GM18867 (cell line): ENCODE data around the gene ZNF365.
"Not testable (repeated sequence)": the region's sequence is repeated elsewhere in the genome, so short reads cannot be mapped to it uniquely, and the experiment has no call there.

Source experiments
- ATAC-seq: cut with Tn5 transposase; IDR thresholded peaks from one replicate; pipeline ENCODE4 v1.9.1; 2021; ENCODE audit warnings: mild to moderate bottlenecking, moderate library complexity; ENCODE audit not compliant: unreplicated experiment

Gene ZNF365

GRCh38 chr10:62373995-62374861 lies at the start of gene ZNF365:
TSS of gene ZNF365 (plus strand) at chr10:62374369. CDS start at chr10:62376194, 1,825 bp downstream.
- ATAC-seq, result no peak

GRCh38 chr10:62326176-62326575 lies 48.0 kb upstream of the ZNF365 start:
- ATAC-seq, result no peak

- no peak for ATAC-seq
These were observed 46.3 kb upstream of the ZNF365 start for GRCh38 chr10:62327885-62328284.

- no peak for ATAC-seq
These were observed 44.0 kb upstream of the ZNF365 start for GRCh38 chr10:62330213-62330612.

- ATAC-seq, result no peak
These were observed 41.8 kb upstream of the ZNF365 start for GRCh38 chr10:62332406-62332805.

- ATAC-seq, result no peak
These were observed 40.9 kb upstream of the ZNF365 start for GRCh38 chr10:62333135-62333889.

- no peak for ATAC-seq
These were observed 40.0 kb upstream of the ZNF365 start for GRCh38 chr10:62333988-62334682.

GRCh38 chr10:62335326-62335725 lies 38.8 kb upstream of the ZNF365 start:
- ATAC-seq, result no peak

GRCh38 chr10:62336404-62336803 lies 37.8 kb upstream of the ZNF365 start:
- no peak for ATAC-seq

- no peak for ATAC-seq
These were observed 32.8 kb upstream of the ZNF365 start for GRCh38 chr10:62341419-62341818.

GRCh38 chr10:62343000-62343399 lies 31.2 kb upstream of the ZNF365 start:
- no peak for ATAC-seq

- no peak for ATAC-seq
These were observed 26.1 kb upstream of the ZNF365 start for GRCh38 chr10:62348029-62348428.

GRCh38 chr10:62352356-62352970 lies 21.7 kb upstream of the ZNF365 start:
- no peak for ATAC-seq

GRCh38 chr10:62354916-62355315 lies 19.3 kb upstream of the ZNF365 start:
- no peak for ATAC-seq

- ATAC-seq, result no peak
These were observed 17.7 kb upstream of the ZNF365 start for GRCh38 chr10:62356447-62356846.

- not testable (repeated sequence) for ATAC-seq
These were observed 16.0 kb upstream of the ZNF365 start for GRCh38 chr10:62358151-62358550.

- no peak for ATAC-seq
These were observed 552 bp upstream of the ZNF365 start for GRCh38 chr10:62373639-62373994.

GRCh38 chr10:62374862-62375710 lies 917 bp downstream of the ZNF365 start:
- ATAC-seq, result no peak

GRCh38 chr10:62376071-62377025 lies 2.2 kb downstream of the ZNF365 start:
- no peak for ATAC-seq
